Calu3 (cell line): ENCODE results near the gene EIF1B. TPM values are rescaled to one million over a fixed set of nuclear protein-coding genes. Genes with fewer than 3 reads are reported as not detected.

Experiments used
- BruUV-seq: library from RNA; stranded (reverse); fragments of 400-500 nt; replicated peaks from 2 replicates; lab custom pipeline; 2021; lab: Mats Ljungman, UMichigan
- CTCF ChIA-PET: fragments of 300-600 bp; sonication (Branson Sonifier 250); formaldehyde crosslinking; loops from one replicate; lab custom pipeline; 2022; ENCODE audit warnings: antibody characterized with exemption; lab: Charles Lee
- DNase-seq: peaks from one replicate; pipeline ENCODE4 v3.0.0; 2022
- H3K27ac Mint-ChIP-seq: one replicate; pipeline ENCODE4 v1.8.0; 2022; ENCODE audit warnings: mixed read lengths; ENCODE audit not compliant: unreplicated experiment
- H3K27me3 Mint-ChIP-seq: one replicate; pipeline ENCODE4 v1.8.0; 2022; ENCODE audit warnings: mixed read lengths; ENCODE audit not compliant: unreplicated experiment
- H3K36me3 Mint-ChIP-seq: one replicate; pipeline ENCODE4 v1.8.0; 2022; ENCODE audit warnings: mild to moderate bottlenecking, moderate library complexity, mixed read lengths; ENCODE audit not compliant: insufficient read depth, unreplicated experiment
- H3K4me1 Mint-ChIP-seq: one replicate; pipeline ENCODE4 v1.8.0; 2022; ENCODE audit warnings: mild to moderate bottlenecking, low read depth, mixed read lengths; ENCODE audit not compliant: unreplicated experiment
- H3K4me3 Mint-ChIP-seq: one replicate; pipeline ENCODE4 v1.8.0; 2022; ENCODE audit warnings: mild to moderate bottlenecking, low read depth, moderate library complexity, mixed read lengths; ENCODE audit not compliant: unreplicated experiment
- H3K9me3 Mint-ChIP-seq: one replicate; pipeline ENCODE4 v1.8.0; 2022; ENCODE audit warnings: low read depth, mixed read lengths; ENCODE audit not compliant: unreplicated experiment
- intact Hi-C: fragments of 100-400 bp; cut with micrococcal nuclease; formaldehyde crosslinking; loops from one replicate; pipeline ENCODE4 v1.10.0; 2022; ENCODE audit not compliant: unreplicated experiment
- total RNA-seq: library from RNA; stranded (reverse); gene quantifications from 2 replicates; pipeline ENCODE4 v1.2.3, GENCODE V29; 2022
- TF ChIP-seq, protein P1 (sequence below): fragments of 200-600 bp; IDR thresholded peaks from one replicate; pipeline ENCODE4 v1.8.0; 2022; ENCODE audit warnings: antibody characterized with exemption; ENCODE audit not compliant: unreplicated experiment

Gene EIF1B
- total RNA-seq, 1 experiment from 2014 or later = 41.3 TPM

- no peak overlapping the region for H3K4me3 Mint-ChIP-seq
- no peaks in the 10 kb centered on the region for H3K4me1 Mint-ChIP-seq
- no peaks in the 10 kb centered on the region for H3K9me3 Mint-ChIP-seq
- H3K27ac Mint-ChIP-seq = no peak overlapping the region
- TF ChIP-seq, protein P1, sequence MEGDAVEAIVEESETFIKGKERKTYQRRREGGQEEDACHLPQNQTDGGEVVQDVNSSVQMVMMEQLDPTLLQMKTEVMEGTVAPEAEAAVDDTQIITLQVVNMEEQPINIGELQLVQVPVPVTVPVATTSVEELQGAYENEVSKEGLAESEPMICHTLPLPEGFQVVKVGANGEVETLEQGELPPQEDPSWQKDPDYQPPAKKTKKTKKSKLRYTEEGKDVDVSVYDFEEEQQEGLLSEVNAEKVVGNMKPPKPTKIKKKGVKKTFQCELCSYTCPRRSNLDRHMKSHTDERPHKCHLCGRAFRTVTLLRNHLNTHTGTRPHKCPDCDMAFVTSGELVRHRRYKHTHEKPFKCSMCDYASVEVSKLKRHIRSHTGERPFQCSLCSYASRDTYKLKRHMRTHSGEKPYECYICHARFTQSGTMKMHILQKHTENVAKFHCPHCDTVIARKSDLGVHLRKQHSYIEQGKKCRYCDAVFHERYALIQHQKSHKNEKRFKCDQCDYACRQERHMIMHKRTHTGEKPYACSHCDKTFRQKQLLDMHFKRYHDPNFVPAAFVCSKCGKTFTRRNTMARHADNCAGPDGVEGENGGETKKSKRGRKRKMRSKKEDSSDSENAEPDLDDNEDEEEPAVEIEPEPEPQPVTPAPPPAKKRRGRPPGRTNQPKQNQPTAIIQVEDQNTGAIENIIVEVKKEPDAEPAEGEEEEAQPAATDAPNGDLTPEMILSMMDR = no peak
- no peaks in the 10 kb centered on the region for H3K36me3 Mint-ChIP-seq
- intact Hi-C loops = loop anchor here (5.0 kb wide), 3 partner anchors 183 to 1558 kb away; partner anchors contain the start of gene ZNF620
- no peaks in the 10 kb centered on the region for H3K27me3 Mint-ChIP-seq
- BruUV-seq = no TSS peak
- no peak for DNase-seq
- CTCF ChIA-PET = no interaction called here
Observed at GRCh38 chr3:40324621-40325020, 15.1 kb downstream of the EIF1B start.

GRCh38 chr3:40325465-40325864 lies 16.0 kb downstream of the EIF1B start:
- no peak for DNase-seq
- Mint-ChIP-seq H3K4me1 (no peaks in the 10 kb centered on the region), H3K9me3 (no peaks in the 10 kb centered on the region), H3K4me3 (no peak overlapping the region), H3K36me3 (no peaks in the 10 kb centered on the region), H3K27me3 (no peaks in the 10 kb centered on the region), H3K27ac (no peak overlapping the region)
- no TSS peak for BruUV-seq
- TF ChIP-seq, protein P1 = no peak
- intact Hi-C loops = loop anchor here (5.0 kb wide), 3 partner anchors 182 to 1557 kb away; partner anchors contain the start of gene ZNF620
- CTCF ChIA-PET = no interaction called here

DNA sequence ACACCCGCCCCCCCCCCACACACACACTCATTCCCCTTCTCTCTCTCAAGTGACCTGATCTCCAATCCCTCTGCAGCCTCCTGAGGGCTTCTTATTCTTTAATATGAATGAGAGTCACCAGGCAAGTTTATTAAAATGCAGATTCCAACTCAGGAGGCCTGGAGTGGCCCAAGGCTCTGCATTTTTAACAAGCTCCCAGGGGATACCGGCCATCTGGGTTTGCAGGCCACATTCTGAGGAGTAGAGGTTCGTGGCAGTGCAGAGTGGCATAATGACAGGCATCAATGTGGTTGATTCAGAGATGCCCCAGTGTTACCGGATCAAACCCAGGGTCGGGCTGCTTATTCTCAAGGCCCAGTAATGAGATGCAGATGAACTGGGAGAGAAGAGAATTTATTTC lies 18.9 kb downstream of the EIF1B start:
- no peak for DNase-seq
- BruUV-seq = no TSS peak
- no peak overlapping the region for H3K27ac Mint-ChIP-seq
- no peaks in the 10 kb centered on the region for H3K4me1 Mint-ChIP-seq
- H3K9me3 Mint-ChIP-seq = no peaks in the 10 kb centered on the region
- no peaks in the 10 kb centered on the region for H3K27me3 Mint-ChIP-seq
- H3K36me3 Mint-ChIP-seq = no peaks in the 10 kb centered on the region
- TF ChIP-seq, protein P1 = no peak
- intact Hi-C loops = loop anchor here (5.0 kb wide), 3 partner anchors 179 to 1554 kb away; partner anchors contain the start of gene ZNF620
- H3K4me3 Mint-ChIP-seq = no peak overlapping the region
- CTCF ChIA-PET = no interaction called here

- no peaks in the 10 kb centered on the region for H3K27me3 Mint-ChIP-seq
- H3K9me3 Mint-ChIP-seq = no peaks in the 10 kb centered on the region
- intact Hi-C loops = loop anchor here (5.0 kb wide), 3 partner anchors 178 to 1553 kb away; partner anchors contain the start of gene ZNF620
- CTCF ChIA-PET = no interaction called here
- DNase-seq = no peak
- TF ChIP-seq, protein P1 = no peak
- BruUV-seq = no TSS peak
- no peak overlapping the region for H3K4me3 Mint-ChIP-seq
- no peak overlapping the region for H3K27ac Mint-ChIP-seq
- no peaks in the 10 kb centered on the region for H3K4me1 Mint-ChIP-seq
- no peaks in the 10 kb centered on the region for H3K36me3 Mint-ChIP-seq
Observed at GRCh38 chr3:40329071-40329470, 19.6 kb downstream of the EIF1B start.
